HAP-1 (cell line): ENCODE data around the gene ZDHHC11B.
"Not testable (repeated sequence)": the region's sequence is repeated elsewhere in the genome, so short reads cannot be mapped to it uniquely, and the experiment has no call there.

ENCODE experiments used
- DNase-seq, 2 experiments: peaks; one replicate each; pipeline ENCODE4 v3.0.0-alpha.2; 2016 to 2020; ENCODE audit warnings: low spot score in 2 of 2
- H3K27me3 ChIP-seq: fragments of 250-450 bp; sonication (Bioruptor Pico); 2 replicates; pipeline ENCODE4 v1.5.1; 2020; ENCODE audit warnings: low read depth, mild to moderate bottlenecking, moderate library complexity
- H3K36me3 ChIP-seq: fragments of 250-450 bp; sonication (Bioruptor Pico); replicated peaks from 2 replicates; pipeline ENCODE4 v1.5.1; 2020; ENCODE audit warnings: mild to moderate bottlenecking
- H3K4me1 ChIP-seq: fragments of 250-450 bp; sonication (Bioruptor Pico); 2 replicates; pipeline ENCODE4 v1.5.1; 2020; ENCODE audit warnings: mild to moderate bottlenecking
- H3K4me3 ChIP-seq: fragments of 250-450 bp; sonication (Bioruptor Pico); 2 replicates; pipeline ENCODE4 v1.5.1; 2020; ENCODE audit warnings: mild to moderate bottlenecking, moderate library complexity
- H3K9me3 ChIP-seq: fragments of 250-450 bp; sonication (Bioruptor Pico); 2 replicates; pipeline ENCODE4 v1.5.1; 2020; ENCODE audit warnings: mild to moderate bottlenecking, moderate library complexity
- in situ Hi-C: fragments of 300-500 bp; cut with MboI; formaldehyde crosslinking; loops from 3 replicates; pipeline ENCODE4 v1.14.3; 2020; ENCODE audit warnings: low sequenced_read_pairs, inconsistent platforms, mixed read lengths

Gene ZDHHC11B

GRCh38 chr5:769485-770145, 14.9 kb downstream of the ZDHHC11B start:
- in situ Hi-C loops, H3K4me3 ChIP-seq: not testable (repeated sequence)

GRCh38 chr5:766666-767431, 17.7 kb downstream of the ZDHHC11B start:
- H3K4me1 ChIP-seq: no peaks in the 10 kb centered on the region
- in situ Hi-C loops: no loop called here
- peaks cover 10% of the 10 kb centered on the region for H3K36me3 ChIP-seq

More at GRCh38 chr5:769485-770145, 14.9 kb downstream of the ZDHHC11B start:
- DNase-seq, H3K4me1 ChIP-seq, H3K9me3 ChIP-seq, H3K36me3 ChIP-seq, H3K27me3 ChIP-seq: not testable (repeated sequence)

GRCh38 chr5:765948-766631, 18.4 kb downstream of the ZDHHC11B start:
- DNase-seq: peak in 1 of 2 experiments; percentile 9
- in situ Hi-C loops: no loop called here
- H3K9me3 ChIP-seq: peaks cover 9% of the 10 kb centered on the region; the same call in 1 of the 2 replicates

More at GRCh38 chr5:766666-767431, 17.7 kb downstream of the ZDHHC11B start:
- no peak for DNase-seq
- H3K9me3 ChIP-seq: peaks cover 9% of the 10 kb centered on the region; the same call in 1 of the 2 replicates
- H3K27me3 ChIP-seq: no peaks in the 10 kb centered on the region
- no peak overlapping the region for H3K4me3 ChIP-seq

GRCh38 chr5:763998-764781, 20.3 kb downstream of the ZDHHC11B start:
- Histone ChIP-seq H3K27me3 (no peaks in the 10 kb centered on the region), H3K36me3 (peaks cover 10% of the 10 kb centered on the region), H3K4me3 (no peak overlapping the region), H3K4me1 (no peaks in the 10 kb centered on the region), H3K9me3 (peaks cover 9% of the 10 kb centered on the region; the same call in 1 of the 2 replicates)
- peak in 1 of 2 experiments; percentile 11 for DNase-seq
- in situ Hi-C loops: no loop called here

More at GRCh38 chr5:765948-766631, 18.4 kb downstream of the ZDHHC11B start:
- H3K27me3 ChIP-seq: no peaks in the 10 kb centered on the region
- peaks cover 10% of the 10 kb centered on the region for H3K36me3 ChIP-seq
- no peak overlapping the region for H3K4me3 ChIP-seq
- no peaks in the 10 kb centered on the region for H3K4me1 ChIP-seq

- H3K27me3 ChIP-seq: no peaks in the 10 kb centered on the region
- no peak overlapping the region for H3K4me3 ChIP-seq
- H3K4me1 ChIP-seq: no peaks in the 10 kb centered on the region
- H3K36me3 ChIP-seq: peaks cover 10% of the 10 kb centered on the region
- H3K9me3 ChIP-seq: peaks cover 9% of the 10 kb centered on the region; the same call in 1 of the 2 replicates
- peak in 1 of 2 experiments; percentile 4 for DNase-seq
- in situ Hi-C loops: no loop called here
Observed at GRCh38 chr5:763397-763796, 21.1 kb downstream of the ZDHHC11B start.

GRCh38 chr5:762996-763395, 21.5 kb downstream of the ZDHHC11B start:
- H3K36me3 ChIP-seq, in situ Hi-C loops, H3K4me3 ChIP-seq, H3K9me3 ChIP-seq, H3K27me3 ChIP-seq, H3K4me1 ChIP-seq: not testable (repeated sequence)
- DNase-seq: peak in 1 of 2 experiments; percentile 4

GRCh38 chr5:761854-762710, 22.4 kb downstream of the ZDHHC11B start:
- Histone ChIP-seq H3K4me1 (no peaks in the 10 kb centered on the region), H3K9me3 (peaks cover 9% of the 10 kb centered on the region; the same call in 1 of the 2 replicates), H3K27me3 (no peaks in the 10 kb centered on the region), H3K36me3 (peaks cover 10% of the 10 kb centered on the region), H3K4me3 (no peak overlapping the region)
- in situ Hi-C loops: no loop called here
- peak in 1 of 2 experiments; percentile 12 for DNase-seq

- Histone ChIP-seq H3K27me3 (no peaks in the 10 kb centered on the region), H3K4me3 (no peak overlapping the region), H3K9me3 (peaks cover 6% of the 10 kb centered on the region; the same call in 1 of the 2 replicates), H3K36me3 (peaks cover 7% of the 10 kb centered on the region), H3K4me1 (no peaks in the 10 kb centered on the region)
- peak in 1 of 2 experiments; percentile 12 for DNase-seq
- in situ Hi-C loops: no loop called here
Observed at GRCh38 chr5:761059-761771, 23.3 kb downstream of the ZDHHC11B start.

GRCh38 chr5:760363-761058, 24.0 kb downstream of the ZDHHC11B start:
- peak in 1 of 2 experiments; percentile 18 for DNase-seq
- in situ Hi-C loops: no loop called here
- Histone ChIP-seq H3K9me3 (no peaks in the 10 kb centered on the region), H3K4me1 (no peaks in the 10 kb centered on the region), H3K4me3 (no peak overlapping the region), H3K27me3 (no peaks in the 10 kb centered on the region), H3K36me3 (no peaks in the 10 kb centered on the region; the same call in none of the 2 replicates)

GRCh38 chr5:759781-760362, 24.7 kb downstream of the ZDHHC11B start:
- Histone ChIP-seq H3K36me3 (no peaks in the 10 kb centered on the region; the same call in none of the 2 replicates), H3K4me3 (no peak overlapping the region), H3K4me1 (no peaks in the 10 kb centered on the region), H3K9me3 (no peaks in the 10 kb centered on the region), H3K27me3 (no peaks in the 10 kb centered on the region)
- in situ Hi-C loops: no loop called here
- peak in 1 of 2 experiments; percentile 12 for DNase-seq

GRCh38 chr5:759111-759751, 25.3 kb downstream of the ZDHHC11B start:
- Histone ChIP-seq H3K27me3 (no peaks in the 10 kb centered on the region), H3K36me3 (no peaks in the 10 kb centered on the region; the same call in none of the 2 replicates), H3K4me1 (no peaks in the 10 kb centered on the region), H3K9me3 (no peaks in the 10 kb centered on the region), H3K4me3 (no peak overlapping the region)
- in situ Hi-C loops: no loop called here
- peak in 1 of 2 experiments; percentile 69 for DNase-seq
